Mesothelial cell of epicardium (in vitro differentiated cells): Measurements from ENCODE around the gene ATP8B4. TPM values are rescaled to one million over a fixed set of nuclear protein-coding genes. Genes with fewer than 3 reads are reported as not detected.

Source experiments
- DNase-seq, 2 experiments: peaks; one replicate each; pipeline ENCODE4 v3.0.0; 2021; ENCODE audit warnings: low spot score in 2 of 2; ENCODE audit not compliant: unreplicated experiment in 2 of 2
- H3K27ac Mint-ChIP-seq: 2 replicates; pipeline ENCODE4 v1.8.0; 2021; ENCODE audit warnings: mixed read lengths
- H3K27me3 Mint-ChIP-seq: 2 replicates; pipeline ENCODE4 v1.8.0; 2021; ENCODE audit warnings: low read depth, mixed read lengths
- H3K36me3 Mint-ChIP-seq: 2 replicates; pipeline ENCODE4 v1.8.0; 2021; ENCODE audit warnings: mixed read lengths
- H3K4me1 Mint-ChIP-seq: 2 replicates; pipeline ENCODE4 v1.8.0; 2021; ENCODE audit warnings: mixed read lengths
- H3K4me3 Mint-ChIP-seq: 2 replicates; pipeline ENCODE4 v1.8.0; 2021; ENCODE audit warnings: mild to moderate bottlenecking, moderate library complexity, mixed read lengths
- H3K9me3 Mint-ChIP-seq: 2 replicates; pipeline ENCODE4 v1.8.0; 2021; ENCODE audit warnings: mixed read lengths
- CTCF ChIP-seq: fragments of 200-600 bp; sonication (generic); IDR thresholded peaks from one replicate; pipeline ENCODE4 v1.5.0; 2021; ENCODE audit warnings: antibody characterized with exemption; ENCODE audit not compliant: unreplicated experiment
- total RNA-seq: library from RNA; stranded (reverse); gene quantifications from 3 replicates; pipeline ENCODE4 v1.2.1, GENCODE V29; 2021

The ATP8B4 gene
- total RNA-seq, 1 donor from 2014 or later = 1.8 TPM

DNA sequence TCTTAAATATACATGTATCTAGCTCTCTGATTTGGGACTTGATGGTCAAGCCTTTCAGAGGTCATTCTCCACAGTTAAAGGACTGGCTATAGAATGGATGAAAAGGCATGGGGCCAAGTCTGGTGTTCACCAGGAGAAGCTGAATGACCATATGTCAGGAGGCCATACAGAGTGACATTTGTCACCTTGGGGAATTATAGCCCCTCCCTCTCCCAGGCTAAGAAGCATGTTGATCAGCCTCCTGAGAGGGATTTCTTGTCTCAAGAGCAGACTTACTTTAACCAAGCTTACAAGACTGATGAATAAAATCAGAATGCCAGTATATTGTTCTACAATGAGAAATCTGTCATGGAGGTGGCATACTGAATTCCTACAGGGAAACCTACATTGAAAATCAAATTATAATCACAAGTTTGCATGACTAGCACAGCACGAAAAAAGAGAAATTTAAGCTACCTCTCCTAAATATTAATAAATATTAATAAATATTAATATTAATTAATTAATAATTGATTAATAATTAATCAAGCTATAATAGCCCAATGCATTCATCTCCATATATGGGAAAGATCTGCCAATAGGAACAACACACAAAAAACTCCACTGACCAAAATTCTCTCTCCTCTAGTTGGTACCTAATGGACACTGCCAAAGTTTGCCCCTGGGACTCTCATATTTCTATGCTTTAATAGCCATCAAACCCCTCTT is 47.3 kb downstream of the ATP8B4 start:
- no peak overlapping the region for H3K27ac Mint-ChIP-seq
- H3K4me1 Mint-ChIP-seq = peaks cover 3% of the 10 kb centered on the region
- H3K9me3 Mint-ChIP-seq = peaks cover 6% of the 10 kb centered on the region

DNA sequence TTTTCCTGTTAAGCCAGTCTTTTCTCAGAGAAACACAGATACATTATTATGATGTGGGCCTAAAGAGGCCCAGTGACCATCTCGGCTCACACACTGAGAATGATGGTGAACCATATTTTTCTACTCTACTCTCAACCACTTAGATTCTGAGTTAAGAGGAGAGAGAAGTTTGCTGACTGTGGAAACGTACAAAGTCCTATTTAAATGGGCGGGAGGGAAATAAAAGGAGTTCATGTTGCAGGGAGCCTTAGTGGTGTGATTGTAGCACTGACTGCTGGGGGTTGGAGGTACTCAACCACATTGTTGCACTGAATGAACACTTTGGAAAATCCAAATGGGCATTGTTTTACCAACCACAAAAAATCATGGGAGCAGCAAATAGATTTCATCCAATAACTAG is 51.0 kb downstream of the ATP8B4 start:
- Mint-ChIP-seq H3K4me1 (no peaks in the 10 kb centered on the region), H3K36me3 (no peaks in the 10 kb centered on the region), H3K27ac (no peak overlapping the region), H3K4me3 (no peak overlapping the region), H3K9me3 (no peaks in the 10 kb centered on the region), H3K27me3 (no peaks in the 10 kb centered on the region)
- no peak for TF ChIP-seq CTCF
- no peak for DNase-seq

More for the DNA sequence above, 47.3 kb downstream of the ATP8B4 start:
- TF ChIP-seq CTCF = no peak
- no peaks in the 10 kb centered on the region for H3K36me3 Mint-ChIP-seq
- no peak for DNase-seq
- no peak overlapping the region for H3K4me3 Mint-ChIP-seq
- H3K27me3 Mint-ChIP-seq = peaks cover 4% of the 10 kb centered on the region

DNA sequence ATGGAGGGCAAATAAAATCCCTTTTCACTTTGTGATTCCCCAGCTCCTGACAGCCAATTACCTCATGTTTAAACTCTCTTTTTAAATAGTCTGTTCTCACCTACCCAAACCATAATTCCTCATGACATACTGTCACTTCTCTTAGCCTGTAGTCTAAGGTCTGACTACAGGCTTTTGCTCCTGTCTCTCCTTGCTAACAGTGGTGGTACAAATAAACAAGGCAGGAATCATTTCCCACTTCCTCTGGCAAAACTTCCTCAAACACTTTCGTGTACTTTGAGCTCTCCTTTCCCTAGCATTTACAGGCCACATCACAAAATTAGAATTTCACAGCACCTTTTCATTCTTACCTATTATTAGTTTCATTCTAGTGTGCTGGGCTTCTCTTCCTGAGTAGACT is 51.8 kb downstream of the ATP8B4 start:
- Mint-ChIP-seq H3K4me1 (no peaks in the 10 kb centered on the region), H3K4me3 (no peak overlapping the region), H3K27me3 (no peaks in the 10 kb centered on the region), H3K27ac (no peak overlapping the region), H3K9me3 (no peaks in the 10 kb centered on the region), H3K36me3 (no peaks in the 10 kb centered on the region)
- DNase-seq = no peak
- no peak for TF ChIP-seq CTCF

GRCh38 chr15:50066666-50067065 is 52.4 kb downstream of the ATP8B4 start:
- Mint-ChIP-seq H3K36me3 (no peaks in the 10 kb centered on the region), H3K27ac (no peak overlapping the region), H3K4me3 (no peak overlapping the region), H3K9me3 (no peaks in the 10 kb centered on the region), H3K4me1 (no peaks in the 10 kb centered on the region), H3K27me3 (no peaks in the 10 kb centered on the region)
- no peak for TF ChIP-seq CTCF
- no peak for DNase-seq

DNA sequence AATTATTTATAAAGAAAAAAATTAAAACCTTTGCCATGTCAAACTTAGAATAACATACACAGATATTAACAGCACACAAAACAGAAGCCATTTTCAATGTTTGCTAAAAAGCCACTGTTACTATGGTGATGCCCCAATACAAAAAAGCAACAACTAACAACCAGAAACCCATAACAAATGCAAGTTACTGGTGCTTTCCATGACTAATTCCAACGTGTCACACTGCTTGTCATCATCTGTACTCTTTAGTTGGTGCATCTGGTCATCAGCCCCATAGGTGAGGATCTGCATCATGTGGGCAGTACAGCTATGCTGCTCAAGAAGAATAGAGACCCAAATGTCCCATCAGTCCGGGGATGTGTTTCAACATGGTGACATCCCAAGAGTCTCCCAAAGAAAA is 52.8 kb downstream of the ATP8B4 start:
- H3K9me3 Mint-ChIP-seq = no peaks in the 10 kb centered on the region
- no peaks in the 10 kb centered on the region for H3K36me3 Mint-ChIP-seq
- H3K4me3 Mint-ChIP-seq = no peak overlapping the region
- H3K27me3 Mint-ChIP-seq = no peaks in the 10 kb centered on the region
- DNase-seq = no peak
- no peak overlapping the region for H3K27ac Mint-ChIP-seq
- H3K4me1 Mint-ChIP-seq = no peaks in the 10 kb centered on the region
- TF ChIP-seq CTCF = no peak
